HepG2 (cell line): ENCODE data around the gene MEI1. TPM values are rescaled to one million over a fixed set of nuclear protein-coding genes. Genes with fewer than 3 reads are reported as not detected.
A peak's percentile ranks its signal among the peaks of the same experiment; 100 is the strongest.

Experiments used
- ATAC-seq: fragments of 200-7000 bp; cut with Tn5 transposase; 3 replicates; pipeline ENCODE4 v1.9.1; 2020; ENCODE audit warnings: mild to moderate bottlenecking, moderate library complexity
- BruUV-seq: library from RNA; stranded (reverse); fragments of 400-500 nt; replicated peaks from 2 replicates; lab custom pipeline; 2021; lab: Mats Ljungman, UMichigan
- CTCF ChIA-PET: fragments of 300-600 bp; formaldehyde crosslinking; extraction: SDS; loops from one replicate; lab custom pipeline; 2021; ENCODE audit warnings: low total read pairs, inconsistent platforms, low intra/inter-chr PET ratio; lab: Yijun Ruan, JAX
- POLR2A ChIA-PET: fragments of 350-600 bp; sonication (Branson Sonifier 250); formaldehyde crosslinking; loops from one replicate; lab custom pipeline; 2020; ENCODE audit warnings: antibody characterized with exemption, inconsistent platforms; lab: Yijun Ruan, JAX
- DNase-seq: peaks from one replicate; pipeline ENCODE4 v3.0.0-alpha.2; 2015; ENCODE audit warnings: low spot score
- FAIRE-seq: peaks from 3 replicates; lab custom pipeline; 2011; peaks lifted over from hg19 to GRCh38; lab: Jason Lieb, UNC
- H2AFZ ChIP-seq: one replicate; pipeline ENCODE4 v1.6.1; 2011; ENCODE audit warnings: low read length, inconsistent platforms
- H3K27ac ChIP-seq: fragments of 300-600 bp; 3 replicates; pipeline ENCODE4 v1.8.0; 2011; ENCODE audit warnings: mixed run types, mild to moderate bottlenecking, mixed read lengths, low read length, inconsistent platforms; ENCODE audit not compliant: insufficient read depth; ENCODE audit errors: extremely low read length
- H3K27me3 ChIP-seq, 2 experiments: fragments of 200-600 bp in 1 of 2; 2 replicates in 1 of 2; 3 replicates in 1 of 2; pipeline versions ENCODE4 v1.6.0 to v1.8.0; 2011; ENCODE audit warnings: low read length in 2 of 2, mild to moderate bottlenecking in 2 of 2, moderate library complexity in 2 of 2, inconsistent platforms in 1 of 2; ENCODE audit not compliant: insufficient read depth in 2 of 2, control insufficient read depth in 1 of 2
- H3K36me3 ChIP-seq, 2 experiments: fragments of 200-600 bp in 1 of 2; replicated peaks in 1 of 2; 2 replicates in 1 of 2; 3 replicates in 1 of 2; pipeline versions ENCODE4 v1.5.1 to v1.8.0; 2011; ENCODE audit warnings: low read length in 2 of 2, inconsistent platforms in 1 of 2; ENCODE audit not compliant: insufficient read depth in 2 of 2, control insufficient read depth in 1 of 2
- H3K4me1 ChIP-seq: 2 replicates; pipeline ENCODE4 v1.5.1; 2012; ENCODE audit warnings: low read length, inconsistent platforms; ENCODE audit not compliant: insufficient read depth
- H3K4me2 ChIP-seq: 2 replicates; pipeline ENCODE4 v1.6.0; 2011; ENCODE audit warnings: low read depth, low read length, inconsistent platforms
- H3K4me3 ChIP-seq, 3 experiments: fragments of 200-600 bp in 1 of 3; sonication (generic), shearing (Covaris generic) in 1 of 3; replicated peaks in 1 of 3; 2 replicates each; pipeline ENCODE4 v1.5.1; 2011 to 2016; ENCODE audit warnings: low read length in 3 of 3, inconsistent platforms in 2 of 3, low read depth in 2 of 3, mild to moderate bottlenecking in 2 of 3, control low read depth in 1 of 3, mixed read lengths in 1 of 3; ENCODE audit not compliant: insufficient read depth in 1 of 3
- H3K79me2 ChIP-seq: one replicate; pipeline ENCODE4 v1.6.1; 2011; ENCODE audit warnings: low read length, inconsistent platforms; ENCODE audit not compliant: insufficient read depth
- H3K9ac ChIP-seq: 2 replicates; pipeline ENCODE4 v1.6.0; 2011; ENCODE audit warnings: mild to moderate bottlenecking, low read depth, low read length, inconsistent platforms; ENCODE audit not compliant: insufficient read depth
- H3K9me3 ChIP-seq: 2 replicates; pipeline ENCODE4 v1.5.1; 2012; ENCODE audit warnings: mild to moderate bottlenecking, low read length
- H4K20me1 ChIP-seq: 2 replicates; pipeline ENCODE4 v1.6.0; 2011; ENCODE audit warnings: inconsistent platforms, mild to moderate bottlenecking, low read length, moderate library complexity; ENCODE audit not compliant: insufficient read depth
- ESRRA ChIP-seq: sonication (generic); formaldehyde crosslinking; IDR thresholded peaks from 2 replicates; pipeline ENCODE4 v1.5.1; 2020; ENCODE audit warnings: mild to moderate bottlenecking, low read depth, missing genetic modification reagents
- MED1 ChIP-seq: sonication (generic); formaldehyde crosslinking; IDR thresholded peaks from 2 replicates; pipeline ENCODE4 v1.4.0; 2020; ENCODE audit warnings: missing genetic modification reagents
- ZFP91 ChIP-seq: sonication (generic); formaldehyde crosslinking; IDR thresholded peaks from 2 replicates; pipeline ENCODE4 v1.9.0; 2022; ENCODE audit warnings: missing genetic modification reagents, mild to moderate bottlenecking, borderline replicate concordance
- ZNF121 ChIP-seq: sonication (generic); formaldehyde crosslinking; IDR thresholded peaks from 2 replicates; pipeline ENCODE4 v1.5.0; 2020; ENCODE audit warnings: mild to moderate bottlenecking, missing genetic modification reagents
- WGBS: methylation state at CpG from one replicate; pipeline ENCODE4 v1.1.6; 2017; ENCODE audit warnings: low lambda C conversion rate; 5-methylcytosine and 5-hydroxymethylcytosine counted together
- in situ Hi-C: cut with HindIII; loops from 2 replicates; pipeline ENCODE4 v1.10.0; 2017; ENCODE audit warnings: low pct_unique_long_range_greater_than_20kb; ENCODE audit not compliant: extremely low pct_ligation_motif_present
- intact Hi-C: fragments of 100-400 bp; cut with micrococcal nuclease; formaldehyde crosslinking; loops from one replicate; pipeline ENCODE4 v1.10.0; 2022; ENCODE audit not compliant: unreplicated experiment
- polyA plus RNA-seq, 8 experiments: library from polyadenylated mRNA; depleted of rRNA in 3 of 8; stranded (reverse) in 7 of 8; unstranded in 1 of 8; fragments of >200 nt; fragmentation: Illumina TruSeq in 4 of 8; extraction: Trizol in 4 of 8; gene quantifications; 2 replicates each; pipeline versions ENCODE4 v1.2.1 to v1.2.3, GENCODE V29; 2011 to 2016; ENCODE audit warnings: low read depth in 4 of 8, missing spikeins in 1 of 8, mixed read lengths in 1 of 8; ENCODE audit not compliant: insufficient read depth in 1 of 8
- total RNA-seq, 5 experiments: library from RNA; depleted of rRNA; stranded (reverse); fragments of >200 nt; fragmentation: Illumina TruSeq; extraction: Trizol; gene quantifications; 2 replicates each; pipeline ENCODE4 v1.2.3, GENCODE V29; 2016; ENCODE audit warnings: low read depth in 1 of 5

The MEI1 gene
- total and polyA plus RNA-seq, 2 of the 13 experiments (the other 11 are each of a cell fraction or from before 2014, with no cell fraction given) = 0.75 to 1.9 TPM

DNA sequence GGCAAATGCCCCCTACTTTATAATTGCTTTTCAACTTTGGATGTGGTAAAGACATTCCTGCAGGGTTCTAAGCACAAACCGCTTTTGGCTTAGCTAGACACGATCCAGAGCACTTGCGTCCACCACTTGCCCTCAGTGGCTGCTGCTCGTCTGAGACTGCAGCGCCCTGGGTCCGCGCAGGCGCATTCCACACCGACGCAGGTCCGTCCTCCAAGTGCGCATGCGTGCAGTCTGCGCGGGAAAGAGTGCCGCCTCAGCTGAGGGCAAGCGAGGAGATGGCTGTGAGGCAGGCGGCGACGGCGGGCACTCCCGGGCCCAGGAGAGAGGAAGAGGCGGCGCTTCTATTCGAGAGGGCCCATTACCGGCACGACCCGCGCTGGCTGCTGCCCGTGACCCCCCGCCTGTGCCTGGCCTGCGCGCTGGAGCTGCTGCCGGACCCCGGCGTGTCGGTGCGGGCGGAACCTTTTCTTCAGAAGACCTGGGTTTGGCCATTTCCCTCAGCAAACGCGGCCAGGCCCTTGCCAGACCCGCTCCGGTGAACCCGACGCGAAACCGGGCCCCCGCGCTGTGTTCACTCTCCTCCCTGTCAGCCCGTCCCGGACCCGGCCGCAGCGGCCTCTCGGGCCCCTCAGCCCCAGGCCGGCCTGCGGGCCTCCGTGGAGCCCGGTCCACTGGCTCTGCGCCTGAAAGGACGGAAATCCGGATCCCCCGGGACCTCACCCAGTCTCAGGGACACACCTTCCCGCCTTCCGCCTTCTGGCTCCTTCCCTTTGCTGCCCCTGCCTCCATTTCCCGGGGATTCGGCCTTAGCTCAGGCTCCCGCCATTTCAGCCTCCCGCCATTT lies at the start of gene MEI1 (continued):
- no peak for TF ChIP-seq ZFP91 (CRISPR knock-in tag)

DNA sequence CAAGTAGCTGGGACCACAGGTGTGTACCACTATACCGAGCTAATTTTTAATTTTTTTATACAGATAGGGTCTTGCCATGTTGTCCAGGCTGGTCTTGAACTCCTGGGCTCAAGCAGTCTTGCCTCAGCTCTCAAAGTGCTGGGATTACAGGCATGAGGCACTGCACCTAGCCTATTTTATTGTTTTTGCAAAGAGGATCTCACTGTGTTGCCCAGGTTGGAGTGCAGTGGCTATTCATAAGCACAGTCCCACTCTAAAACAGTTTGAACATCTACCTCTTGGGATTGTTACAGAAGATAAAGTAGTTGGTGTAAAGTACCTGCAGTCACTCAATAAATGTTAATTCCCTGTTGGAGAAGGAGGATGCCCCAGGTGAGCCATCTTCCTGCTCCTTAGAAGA lies 49.1 kb upstream of the MEI1 start:
- ATAC-seq = no peak
- H3K4me2 ChIP-seq = no peak overlapping the region
- H3K27me3 ChIP-seq = no peaks in the 10 kb centered on the region; a peak in 1 of 5 replicates
- WGBS = 92% methylated on average over 1 of the region's 1 CpG
- no peak overlapping the region for H3K9ac ChIP-seq
- H2AFZ ChIP-seq = no peak overlapping the region
- intact Hi-C loops (no loop called here), in situ Hi-C loops (no loop called here)
- ChIA-PET CTCF (no interaction called here), POLR2A (interaction anchor here (2.6 kb wide), 1 partner anchor 29 kb away, joined by 8 read pairs; the partner anchor contains the start of genes DESI1 and XRCC6)
- BruUV-seq = no TSS peak
- FAIRE-seq = no peak
- peaks cover 28 to 78% of the 10 kb centered on the region in 2 experiments for H3K36me3 ChIP-seq
- no peak for DNase-seq
- peaks cover 3% of the 10 kb centered on the region for H3K79me2 ChIP-seq
- H3K4me1 ChIP-seq = peaks cover 36% of the 10 kb centered on the region
- no peak overlapping the region for H3K4me3 ChIP-seq
- peaks cover 3% of the 10 kb centered on the region; the same call in 1 of the 2 replicates for H4K20me1 ChIP-seq
- no peak for TF ChIP-seq MED1 (CRISPR knock-in tag)
- TF ChIP-seq ZNF121 = 0 out of 2 replicates have a peak, but pooled peaks have one; percentile 16
- TF ChIP-seq ESRRA (CRISPR knock-in tag) = no peak
- no peaks in the 10 kb centered on the region for H3K9me3 ChIP-seq
- H3K27ac ChIP-seq = no peak overlapping the region
